Cardiac fibroblast (primary cell): Measurements from ENCODE around the gene UCHL1.

Source experiments
- DNase-seq, 2 donors: peaks; one replicate each; pipeline versions ENCODE4 v3.0.0 to v3.0.0-alpha.2; 2010; ENCODE audit warnings: low read depth in 2 of 2
- H3K4me3 ChIP-seq, 2 donors: replicated peaks in 1 of 2; 1 replicate in 1 of 2; 2 replicates in 1 of 2; pipeline ENCODE4 v1.5.1; 2011; ENCODE audit warnings: low read depth in 2 of 2, low read length in 2 of 2, mild to moderate bottlenecking in 2 of 2, moderate library complexity in 1 of 2
- CTCF ChIP-seq: IDR thresholded peaks from one replicate; pipeline ENCODE4 v1.5.1; 2011; ENCODE audit warnings: low read depth, mild to moderate bottlenecking, low read length, inconsistent platforms

UCHL1 gene

GRCh38 chr4:41285864-41286235, 29.1 kb downstream of the UCHL1 start:
- no peak for TF ChIP-seq CTCF
- no peak for DNase-seq
- H3K4me3 ChIP-seq = no peak overlapping the region

DNA sequence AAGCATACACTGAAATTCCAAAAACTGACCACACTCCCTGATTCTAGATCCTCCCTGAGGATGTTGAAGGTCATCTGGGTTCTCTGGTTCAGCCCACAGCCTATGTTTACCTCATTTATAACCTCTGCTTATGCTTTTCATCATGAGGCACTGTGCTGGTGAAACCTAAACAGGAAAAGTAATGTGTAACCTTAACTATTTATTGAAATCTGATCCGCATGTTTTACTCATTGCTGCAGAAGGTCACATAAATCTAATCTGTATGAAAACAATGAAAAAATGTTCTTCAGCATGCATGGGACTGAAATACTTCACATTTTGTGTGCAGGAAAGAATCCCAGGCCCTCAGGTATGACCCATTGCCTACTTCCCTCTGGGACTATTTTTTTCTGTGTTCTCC, 30.3 kb downstream of the UCHL1 start:
- TF ChIP-seq CTCF = no peak
- peak in 1 of 2 donors; percentile 14 for DNase-seq
- H3K4me3 ChIP-seq = no peak overlapping the region

DNA sequence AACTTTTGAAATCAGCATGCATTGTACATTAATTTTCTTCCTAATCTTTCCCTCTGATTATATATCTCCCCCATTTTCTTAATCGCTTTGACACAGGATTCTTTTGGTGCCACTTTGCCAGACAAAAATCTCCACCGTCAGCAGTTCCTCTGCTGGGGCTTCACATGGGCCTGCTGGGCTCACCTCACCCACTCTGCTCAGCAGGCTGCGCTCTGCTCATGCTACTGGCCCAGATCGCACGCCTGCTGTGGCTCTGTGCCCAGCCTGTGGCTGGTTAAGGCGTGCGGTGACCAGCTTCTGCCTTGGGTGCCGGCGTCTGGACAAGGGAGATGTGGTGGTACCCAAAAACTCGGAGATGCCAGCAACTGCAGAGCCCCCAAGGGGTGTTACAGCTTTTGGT, 31.1 kb downstream of the UCHL1 start:
- DNase-seq = no peak

DNA sequence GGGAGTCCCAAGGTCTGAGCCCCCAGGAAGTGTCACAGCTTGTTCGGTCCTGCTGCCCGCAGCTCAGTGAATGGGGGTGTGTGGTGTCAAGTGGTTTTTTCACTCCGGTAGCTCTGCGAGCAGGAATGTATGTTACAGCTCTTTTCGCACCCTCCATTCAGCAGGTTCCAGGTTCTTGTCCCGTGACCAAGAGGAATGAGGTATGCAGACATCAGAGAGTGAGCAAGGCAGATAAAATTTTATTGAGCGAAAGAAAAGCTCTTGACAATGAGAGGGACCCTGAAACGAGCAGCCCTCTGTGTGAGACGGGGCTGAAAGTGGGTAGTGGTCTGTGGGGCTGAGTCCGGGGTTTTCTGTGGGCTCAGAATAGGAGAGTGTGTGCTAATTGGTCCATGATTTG, 31.5 kb downstream of the UCHL1 start:
- H3K4me3 ChIP-seq = no peak overlapping the region
- TF ChIP-seq CTCF = no peak
- no peak for DNase-seq

More for the DNA sequence above, 31.1 kb downstream of the UCHL1 start:
- no peak overlapping the region for H3K4me3 ChIP-seq
- no peak for TF ChIP-seq CTCF

DNA sequence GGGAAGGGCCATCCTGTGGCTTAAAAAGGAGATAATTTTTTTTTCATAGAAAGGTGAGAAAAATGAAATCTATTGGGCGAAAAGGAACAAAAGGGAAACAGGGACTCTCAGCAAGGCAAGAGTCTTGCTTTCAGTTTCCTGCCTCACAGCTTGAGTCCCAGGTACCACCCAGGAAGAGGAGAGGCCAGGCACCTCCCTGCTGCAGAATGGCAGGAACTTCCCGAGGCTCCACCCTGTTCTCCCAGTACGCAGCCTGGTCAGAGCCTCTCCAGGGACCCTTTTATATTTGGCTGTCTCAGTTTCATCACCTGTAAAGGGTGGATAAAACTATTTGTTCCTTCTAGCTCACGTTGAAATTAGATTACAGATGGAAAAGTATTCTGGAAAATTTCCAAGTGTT, 33.8 kb downstream of the UCHL1 start:
- no peak for DNase-seq
- TF ChIP-seq CTCF = no peak
- no peak overlapping the region for H3K4me3 ChIP-seq

- no peak for DNase-seq
- no peak for TF ChIP-seq CTCF
- no peak overlapping the region for H3K4me3 ChIP-seq
Measured at GRCh38 chr4:41294445-41295062, 37.8 kb downstream of the UCHL1 start.

GRCh38 chr4:41296995-41297394, 40.3 kb downstream of the UCHL1 start:
- TF ChIP-seq CTCF = no peak

More at GRCh38 chr4:41296995-41297394, 40.3 kb downstream of the UCHL1 start:
- no peak overlapping the region for H3K4me3 ChIP-seq
- peak in 1 of 2 donors; percentile 11 for DNase-seq
